Measurements from ENCODE around the gene CATSPERD. TPM values are rescaled to one million over a fixed set of nuclear protein-coding genes. Genes with fewer than 3 reads are reported as not detected.
A peak's percentile ranks its signal among the peaks of the same experiment; 100 is the strongest.

Gene CATSPERD
- total and polyA plus RNA-seq, 4 experiments from 2014 or later: not detected

- Histone ChIP-seq H3K27ac (ENCODE audit: low read depth, low read length) (no peak overlapping the region), H3K4me1 (ENCODE audit: insufficient read depth, low read length) (no peaks in the 10 kb centered on the region), H3K9me3 (ENCODE audit: control insufficient read depth in 1 of 2, low read length in 2 of 2) (no peaks in the 10 kb centered on the region), H3K27me3 (ENCODE audit: insufficient read depth, low read length) (no peaks in the 10 kb centered on the region), H3K36me3 (ENCODE audit: insufficient read depth, low read length) (peaks cover 46% of the 10 kb centered on the region), H3K4me3 (ENCODE audit: low read length in 2 of 2) (no peak overlapping the region)
- Mint-ChIP-seq H3K4me3 (no peak overlapping the region), H3K4me1 (no peaks in the 10 kb centered on the region), H3K36me3 (peaks cover 13 to 41% of the 10 kb centered on the region in 2 donors), H3K27ac (peak overlapping the region in 2 of 7 donors; percentile 41 to 52), H3K27me3 (no peaks in the 10 kb centered on the region), H3K9me3 (no peaks in the 10 kb centered on the region)
- ChIA-PET CTCF (ENCODE audit: partially characterized antibody) (interaction anchor here (1.4 kb wide), 1 partner anchor 17 kb away, joined by 6 read pairs; the partner anchor contains the start of gene RPL36), POLR2A (ENCODE audit: partially characterized antibody) (no interaction called here)
- intact Hi-C loops (cut with micrococcal nuclease): no loop called here
- no peak for DNase-seq
Measured at GRCh38 chr19:5706876-5707573, 13.4 kb upstream of the CATSPERD start.

GRCh38 chr19:5707576-5708575 lies 12.6 kb upstream of the CATSPERD start:
- intact Hi-C loops (cut with micrococcal nuclease): no loop called here
- no peaks in the 10 kb centered on the region for H3K9me3 Mint-ChIP-seq
- ChIA-PET POLR2A (ENCODE audit: partially characterized antibody) (interaction anchor here (0.6 to 1.0 kb wide), 3 partner anchors 9 to 19 kb away, joined by 3 to 4 read pairs (median 3); no protein-coding TSS in a partner anchor), CTCF (ENCODE audit: partially characterized antibody) (interaction anchor here (0.7 to 1.4 kb wide), 2 partner anchors 11 to 18 kb away, joined by 3 to 6 read pairs; partner anchors contain the start of gene RPL36)
- no peaks in the 10 kb centered on the region for H3K4me1 Mint-ChIP-seq
- no peak overlapping the region for H3K27ac ChIP-seq (ENCODE audit: low read depth, low read length)
- no peaks in the 10 kb centered on the region for H3K27me3 ChIP-seq (ENCODE audit: insufficient read depth, low read length)
- H3K27ac Mint-ChIP-seq: no peak overlapping the region
- no peaks in the 10 kb centered on the region for H3K9me3 ChIP-seq (ENCODE audit: control insufficient read depth in 1 of 2, low read length in 2 of 2)
- no peak overlapping the region for H3K4me3 ChIP-seq (ENCODE audit: low read length in 2 of 2)
- peaks cover 46% of the 10 kb centered on the region for H3K36me3 ChIP-seq (ENCODE audit: insufficient read depth, low read length)
- H3K36me3 Mint-ChIP-seq: peaks cover 13 to 45% of the 10 kb centered on the region in 2 donors
- H3K4me1 ChIP-seq (ENCODE audit: insufficient read depth, low read length): no peaks in the 10 kb centered on the region
- H3K4me3 Mint-ChIP-seq: no peak overlapping the region
- no peaks in the 10 kb centered on the region for H3K27me3 Mint-ChIP-seq
- no peak for DNase-seq

- Mint-ChIP-seq H3K4me1 (peaks cover 3 to 4% (median 3%) of the 10 kb centered on the region in 4 donors), H3K36me3 (peaks cover 7 to 48% of the 10 kb centered on the region in 2 donors), H3K27ac (no peak overlapping the region), H3K27me3 (no peaks in the 10 kb centered on the region), H3K9me3 (peaks cover 0 to 3% (median 0%) of the 10 kb centered on the region in 8 donors), H3K4me3 (no peak overlapping the region)
- H3K9me3 ChIP-seq (ENCODE audit: control insufficient read depth in 1 of 2, low read length in 2 of 2): no peaks in the 10 kb centered on the region
- H3K4me3 ChIP-seq (ENCODE audit: low read length in 2 of 2): no peak overlapping the region
- H3K4me1 ChIP-seq (ENCODE audit: insufficient read depth, low read length): no peaks in the 10 kb centered on the region
- H3K27me3 ChIP-seq (ENCODE audit: insufficient read depth, low read length): no peaks in the 10 kb centered on the region
- peaks cover 40% of the 10 kb centered on the region for H3K36me3 ChIP-seq (ENCODE audit: insufficient read depth, low read length)
- no peak overlapping the region for H3K27ac ChIP-seq (ENCODE audit: low read depth, low read length)
- no peak for DNase-seq
- POLR2A ChIA-PET (ENCODE audit: partially characterized antibody): interaction anchor here (1.0 kb wide), 1 partner anchor 35 kb away, joined by 3 read pairs; no protein-coding TSS in a partner anchor
- CTCF ChIA-PET (ENCODE audit: partially characterized antibody): no interaction called here
- intact Hi-C loops (cut with micrococcal nuclease): no loop called here
Measured at GRCh38 chr19:5711025-5711424, 9.4 kb upstream of the CATSPERD start.

DNA sequence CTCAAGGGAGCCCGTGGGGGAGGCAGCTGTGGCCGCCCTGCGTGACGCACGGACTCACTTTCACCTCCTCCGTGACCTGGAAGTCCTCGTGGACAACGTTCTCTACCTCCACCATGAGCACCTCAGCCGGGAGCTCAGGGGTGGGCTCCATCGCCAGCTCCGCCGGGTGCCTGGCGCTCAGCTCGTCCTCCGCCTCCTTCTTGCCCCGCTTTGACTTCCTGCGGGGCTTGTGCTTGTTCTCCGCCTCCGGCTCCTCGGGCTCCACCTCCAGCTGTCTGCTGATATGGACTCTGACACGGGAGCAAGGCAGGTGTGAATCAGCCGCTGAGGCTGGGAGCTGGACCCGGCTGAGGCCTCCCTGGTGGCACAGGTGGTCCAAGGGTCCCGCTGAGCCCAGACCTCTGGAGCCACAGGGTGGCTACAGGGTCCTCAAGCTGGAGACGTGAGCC lies 8.7 kb upstream of the CATSPERD start:
- Histone ChIP-seq H3K27ac (ENCODE audit: low read depth, low read length) (no peak overlapping the region), H3K27me3 (ENCODE audit: insufficient read depth, low read length) (no peaks in the 10 kb centered on the region), H3K9me3 (ENCODE audit: control insufficient read depth in 1 of 2, low read length in 2 of 2) (no peaks in the 10 kb centered on the region), H3K36me3 (ENCODE audit: insufficient read depth, low read length) (peaks cover 36% of the 10 kb centered on the region), H3K4me1 (ENCODE audit: insufficient read depth, low read length) (no peaks in the 10 kb centered on the region), H3K4me3 (ENCODE audit: low read length in 2 of 2) (no peak overlapping the region)
- CTCF ChIA-PET (ENCODE audit: partially characterized antibody): interaction anchor here (1.6 kb wide), 1 partner anchor 9 kb away, joined by 4 read pairs; no protein-coding TSS in a partner anchor
- POLR2A ChIA-PET (ENCODE audit: partially characterized antibody): interaction anchor here (1.0 to 1.6 kb wide), 2 partner anchors 20 to 35 kb away, joined by 3 to 4 read pairs; no protein-coding TSS in a partner anchor
- no peaks in the 10 kb centered on the region for H3K27me3 Mint-ChIP-seq
- no peak overlapping the region for H3K4me3 Mint-ChIP-seq
- intact Hi-C loops (cut with micrococcal nuclease): no loop called here
- H3K36me3 Mint-ChIP-seq: peaks cover 3 to 47% of the 10 kb centered on the region in 2 donors
- no peak overlapping the region for H3K27ac Mint-ChIP-seq
- peaks cover 0 to 3% (median 0%) of the 10 kb centered on the region in 8 donors for H3K9me3 Mint-ChIP-seq
- no peak for DNase-seq
- H3K4me1 Mint-ChIP-seq: peaks cover 3 to 4% (median 4%) of the 10 kb centered on the region in 4 donors

- no peak overlapping the region for H3K4me3 Mint-ChIP-seq
- H3K27ac Mint-ChIP-seq: no peak overlapping the region
- Histone ChIP-seq H3K4me3 (ENCODE audit: low read length in 2 of 2) (no peak overlapping the region), H3K4me1 (ENCODE audit: insufficient read depth, low read length) (peaks cover 10% of the 10 kb centered on the region), H3K9me3 (ENCODE audit: control insufficient read depth in 1 of 2, low read length in 2 of 2) (no peaks in the 10 kb centered on the region), H3K27ac (ENCODE audit: low read depth, low read length) (no peak overlapping the region), H3K27me3 (ENCODE audit: insufficient read depth, low read length) (no peaks in the 10 kb centered on the region), H3K36me3 (ENCODE audit: insufficient read depth, low read length) (peaks cover 28% of the 10 kb centered on the region)
- ChIA-PET POLR2A (ENCODE audit: partially characterized antibody) (interaction anchor here (0.6 to 1.6 kb wide), 2 partner anchors 22 to 23 kb away, joined by 3 to 4 read pairs; no protein-coding TSS in a partner anchor), CTCF (ENCODE audit: partially characterized antibody) (interaction anchor here (1.0 kb wide), 1 partner anchor 26 kb away, joined by 3 read pairs; no protein-coding TSS in a partner anchor)
- H3K36me3 Mint-ChIP-seq: peaks cover 0 to 41% of the 10 kb centered on the region in 2 donors
- peaks cover 10 to 17% (median 13%) of the 10 kb centered on the region in 4 donors for H3K4me1 Mint-ChIP-seq
- no peaks in the 10 kb centered on the region for H3K27me3 Mint-ChIP-seq
- no peak for DNase-seq
- intact Hi-C loops (cut with micrococcal nuclease): no loop called here
- peaks cover 0 to 3% (median 0%) of the 10 kb centered on the region in 8 donors for H3K9me3 Mint-ChIP-seq
Measured at GRCh38 chr19:5713228-5713627, 7.2 kb upstream of the CATSPERD start.

DNA sequence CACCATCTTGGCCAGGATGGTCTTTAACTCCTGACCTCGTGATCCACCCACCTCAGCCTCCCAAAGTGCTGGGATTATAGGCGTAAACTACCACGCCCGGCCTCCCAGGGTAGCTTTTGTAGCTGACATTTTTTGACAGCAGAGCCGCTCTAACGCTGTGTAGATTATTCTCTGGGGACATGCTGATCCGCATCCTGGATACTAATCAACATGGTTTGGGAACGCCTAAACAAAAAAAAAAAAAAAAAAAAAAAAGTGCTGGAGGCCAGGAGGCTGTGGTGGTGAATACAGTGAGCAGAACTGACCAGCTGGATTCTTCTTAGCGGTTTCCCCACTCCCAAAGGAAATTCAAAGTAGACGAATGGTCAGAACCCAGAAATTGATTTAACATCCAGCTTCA lies 5.6 kb upstream of the CATSPERD start:
- ChIA-PET CTCF (ENCODE audit: partially characterized antibody) (interaction anchor here (1.5 kb wide), 1 partner anchor 25 kb away, joined by 6 read pairs; the partner anchor contains the start of gene RPL36), POLR2A (ENCODE audit: partially characterized antibody) (interaction anchor here (0.7 to 0.9 kb wide), 2 partner anchors 23 to 275 kb away, joined by 3 read pairs; no protein-coding TSS in a partner anchor)
- no peak for DNase-seq
- H3K4me1 ChIP-seq (ENCODE audit: insufficient read depth, low read length): peaks cover 23% of the 10 kb centered on the region
- Mint-ChIP-seq H3K27ac (no peak overlapping the region), H3K36me3 (peaks cover 0 to 50% of the 10 kb centered on the region in 2 donors), H3K4me1 (peaks cover 19 to 30% (median 24%) of the 10 kb centered on the region in 4 donors), H3K9me3 (peaks cover 0 to 5% (median 0%) of the 10 kb centered on the region in 8 donors), H3K4me3 (no peak overlapping the region), H3K27me3 (no peaks in the 10 kb centered on the region)
- no peak overlapping the region for H3K4me3 ChIP-seq (ENCODE audit: low read length in 2 of 2)
- intact Hi-C loops (cut with micrococcal nuclease): no loop called here
- no peaks in the 10 kb centered on the region for H3K27me3 ChIP-seq (ENCODE audit: insufficient read depth, low read length)
- H3K9me3 ChIP-seq (ENCODE audit: control insufficient read depth in 1 of 2, low read length in 2 of 2): no peaks in the 10 kb centered on the region
- H3K27ac ChIP-seq (ENCODE audit: low read depth, low read length): no peak overlapping the region
- H3K36me3 ChIP-seq (ENCODE audit: insufficient read depth, low read length): peaks cover 28% of the 10 kb centered on the region
